ENCODE results near the gene ARHGAP8. TPM values are rescaled to one million over a fixed set of nuclear protein-coding genes. Genes with fewer than 3 reads are reported as not detected.
"Not testable (repeated sequence)": the region's sequence is repeated elsewhere in the genome, so short reads cannot be mapped to it uniquely, and the experiment has no call there.

ARHGAP8 gene
- total and polyA plus RNA-seq, 2 donors (not counting 1 experiment from before 2014, with no cell fraction given): 0.07 to 0.17 TPM

DNA sequence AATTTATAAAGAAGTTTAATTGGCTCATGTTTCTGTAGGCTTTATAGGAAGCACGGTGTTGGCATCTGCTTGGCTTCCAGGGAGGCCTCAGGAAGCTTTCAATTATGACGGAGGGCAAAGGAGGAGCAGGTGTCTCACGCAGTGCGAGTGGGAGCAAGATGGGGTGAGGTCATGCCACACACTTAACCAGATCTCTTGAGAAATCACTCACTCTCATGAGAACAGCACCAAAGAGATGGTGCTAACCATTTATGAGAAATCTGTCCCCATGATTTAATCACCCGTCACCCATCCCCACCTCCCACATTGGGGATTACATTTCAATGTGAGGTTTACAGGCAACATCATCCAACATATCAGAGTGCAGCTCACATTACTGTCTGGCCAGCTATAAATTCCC, 103.5 kb downstream of the ARHGAP8 start:
- H3K4me1 ChIP-seq (ENCODE audit: control insufficient read depth, extremely low read depth, insufficient read depth, low read length): no peaks in the 10 kb centered on the region
- DNase-seq (ENCODE audit: low read depth in 2 of 2): no peak
- no peak for TF ChIP-seq EZH2 (IDR thresholded peaks at IDR 0.05; ENCODE audit: low read length, missing control alignments)
- TF ChIP-seq, protein P1, sequence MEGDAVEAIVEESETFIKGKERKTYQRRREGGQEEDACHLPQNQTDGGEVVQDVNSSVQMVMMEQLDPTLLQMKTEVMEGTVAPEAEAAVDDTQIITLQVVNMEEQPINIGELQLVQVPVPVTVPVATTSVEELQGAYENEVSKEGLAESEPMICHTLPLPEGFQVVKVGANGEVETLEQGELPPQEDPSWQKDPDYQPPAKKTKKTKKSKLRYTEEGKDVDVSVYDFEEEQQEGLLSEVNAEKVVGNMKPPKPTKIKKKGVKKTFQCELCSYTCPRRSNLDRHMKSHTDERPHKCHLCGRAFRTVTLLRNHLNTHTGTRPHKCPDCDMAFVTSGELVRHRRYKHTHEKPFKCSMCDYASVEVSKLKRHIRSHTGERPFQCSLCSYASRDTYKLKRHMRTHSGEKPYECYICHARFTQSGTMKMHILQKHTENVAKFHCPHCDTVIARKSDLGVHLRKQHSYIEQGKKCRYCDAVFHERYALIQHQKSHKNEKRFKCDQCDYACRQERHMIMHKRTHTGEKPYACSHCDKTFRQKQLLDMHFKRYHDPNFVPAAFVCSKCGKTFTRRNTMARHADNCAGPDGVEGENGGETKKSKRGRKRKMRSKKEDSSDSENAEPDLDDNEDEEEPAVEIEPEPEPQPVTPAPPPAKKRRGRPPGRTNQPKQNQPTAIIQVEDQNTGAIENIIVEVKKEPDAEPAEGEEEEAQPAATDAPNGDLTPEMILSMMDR (conservative IDR thresholded peaks at IDR 0.05 in 1 of 2, IDR thresholded peaks at IDR 0.05 in 1 of 2; ENCODE audit: low read depth in 1 of 2, low read length in 2 of 2): no peak

DNA sequence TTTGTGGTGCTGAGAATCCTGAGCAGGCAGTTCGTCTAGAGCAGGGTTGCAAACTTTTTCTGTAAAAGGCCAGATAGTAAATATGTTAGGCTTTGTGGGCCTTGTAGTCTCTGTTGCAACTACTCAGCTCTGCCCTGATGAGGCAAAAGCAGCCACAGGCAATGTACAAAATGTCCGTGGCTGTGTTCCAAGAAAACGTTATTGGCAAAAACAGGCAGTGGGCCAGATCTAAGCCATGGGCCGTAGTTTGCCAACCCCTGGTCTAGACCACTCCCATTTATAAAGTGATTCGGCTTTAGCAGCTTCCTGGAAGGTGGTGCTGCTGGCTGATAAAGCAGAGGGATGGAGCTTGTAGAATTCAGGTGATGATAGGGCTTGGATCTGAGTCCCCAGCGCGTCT, 106.4 kb downstream of the ARHGAP8 start:
- H3K4me1 ChIP-seq (ENCODE audit: control insufficient read depth, extremely low read depth, insufficient read depth, low read length); H3K4me3 ChIP-seq (replicated peaks in 1 of 4; ENCODE audit: control extremely low read depth in 1 of 4, insufficient read depth in 1 of 4, low read depth in 3 of 4, low read length in 4 of 4): not testable (repeated sequence)

More for the DNA sequence above, 103.5 kb downstream of the ARHGAP8 start:
- Histone ChIP-seq H3K27me3 (ENCODE audit: control insufficient read depth, insufficient read depth, low read length) (no peaks in the 10 kb centered on the region), H3K27ac (ENCODE audit: insufficient read depth, low read length) (no peak overlapping the region), H3K4me3 (replicated peaks in 1 of 4; ENCODE audit: control extremely low read depth in 1 of 4, insufficient read depth in 1 of 4, low read depth in 3 of 4, low read length in 4 of 4) (no peak overlapping the region), H3K36me3 (ENCODE audit: control insufficient read depth, insufficient read depth, low read length) (no peaks in the 10 kb centered on the region), H3K9ac (ENCODE audit: insufficient read depth, low read length) (no peak overlapping the region), H2AFZ (ENCODE audit: low read length) (no peak overlapping the region), H3K9me3 (ENCODE audit: control insufficient read depth, insufficient read depth, low read depth, low read length) (no peaks in the 10 kb centered on the region), H3K4me2 (ENCODE audit: extremely low read depth, insufficient read depth, low read length) (no peak overlapping the region), H4K20me1 (ENCODE audit: control insufficient read depth, extremely low read depth, insufficient read depth, low read length) (no peaks in the 10 kb centered on the region), H3K79me2 (ENCODE audit: control insufficient read depth, insufficient read depth, low read length) (no peaks in the 10 kb centered on the region)

DNA sequence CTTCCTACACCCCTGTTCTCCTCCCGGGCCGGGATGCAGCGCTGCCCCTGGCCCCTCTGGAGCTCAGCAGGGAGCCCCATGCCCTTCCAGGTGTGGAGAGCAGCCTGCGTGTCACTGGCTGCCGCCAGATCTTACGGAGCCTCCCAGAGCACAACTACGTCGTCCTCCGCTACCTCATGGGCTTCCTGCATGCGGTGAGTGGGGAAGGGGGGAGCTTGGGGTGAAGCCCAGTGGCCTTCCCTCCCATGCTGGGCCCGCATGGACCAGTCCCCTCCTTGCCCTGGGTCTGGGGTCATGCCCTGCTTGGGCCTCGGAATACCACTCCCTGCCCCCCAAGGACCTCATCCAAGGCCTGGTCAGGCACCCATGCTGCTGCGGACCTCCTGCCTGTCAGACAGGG, 107.3 kb downstream of the ARHGAP8 start:
- no peak overlapping the region for H3K4me2 ChIP-seq (ENCODE audit: extremely low read depth, insufficient read depth, low read length)
- H3K4me3 ChIP-seq (replicated peaks in 1 of 4; ENCODE audit: control extremely low read depth in 1 of 4, insufficient read depth in 1 of 4, low read depth in 3 of 4, low read length in 4 of 4): no peak overlapping the region
- TF ChIP-seq EZH2 (IDR thresholded peaks at IDR 0.05; ENCODE audit: low read length, missing control alignments): no peak
- TF ChIP-seq, protein P1 (conservative IDR thresholded peaks at IDR 0.05 in 1 of 2, IDR thresholded peaks at IDR 0.05 in 1 of 2; ENCODE audit: low read depth in 1 of 2, low read length in 2 of 2): no peak
- H2AFZ ChIP-seq (ENCODE audit: low read length): no peak overlapping the region
- H3K27me3 ChIP-seq (ENCODE audit: control insufficient read depth, insufficient read depth, low read length): no peaks in the 10 kb centered on the region
- H3K9me3 ChIP-seq (ENCODE audit: control insufficient read depth, insufficient read depth, low read depth, low read length): no peaks in the 10 kb centered on the region
- H3K79me2 ChIP-seq (ENCODE audit: control insufficient read depth, insufficient read depth, low read length): no peaks in the 10 kb centered on the region
- H4K20me1 ChIP-seq (ENCODE audit: control insufficient read depth, extremely low read depth, insufficient read depth, low read length): no peaks in the 10 kb centered on the region
- H3K4me1 ChIP-seq (ENCODE audit: control insufficient read depth, extremely low read depth, insufficient read depth, low read length): no peaks in the 10 kb centered on the region
- no peak overlapping the region for H3K27ac ChIP-seq (ENCODE audit: insufficient read depth, low read length)
- no peak for DNase-seq (ENCODE audit: low read depth in 2 of 2)
- no peaks in the 10 kb centered on the region for H3K36me3 ChIP-seq (ENCODE audit: control insufficient read depth, insufficient read depth, low read length)
- no peak overlapping the region for H3K9ac ChIP-seq (ENCODE audit: insufficient read depth, low read length)

More for the DNA sequence above, 106.4 kb downstream of the ARHGAP8 start:
- H2AFZ ChIP-seq (ENCODE audit: low read length); H3K79me2 ChIP-seq (ENCODE audit: control insufficient read depth, insufficient read depth, low read length); H3K27ac ChIP-seq (ENCODE audit: insufficient read depth, low read length); DNase-seq (ENCODE audit: low read depth in 2 of 2); H4K20me1 ChIP-seq (ENCODE audit: control insufficient read depth, extremely low read depth, insufficient read depth, low read length); H3K9me3 ChIP-seq (ENCODE audit: control insufficient read depth, insufficient read depth, low read depth, low read length); H3K9ac ChIP-seq (ENCODE audit: insufficient read depth, low read length); H3K4me2 ChIP-seq (ENCODE audit: extremely low read depth, insufficient read depth, low read length); H3K36me3 ChIP-seq (ENCODE audit: control insufficient read depth, insufficient read depth, low read length); H3K27me3 ChIP-seq (ENCODE audit: control insufficient read depth, insufficient read depth, low read length): not testable (repeated sequence)
